Measurements from ENCODE around the gene GNB2.
"Not testable (repeated sequence)": the region's sequence is repeated elsewhere in the genome, so short reads cannot be mapped to it uniquely, and the experiment has no call there.

GNB2 gene

DNA sequence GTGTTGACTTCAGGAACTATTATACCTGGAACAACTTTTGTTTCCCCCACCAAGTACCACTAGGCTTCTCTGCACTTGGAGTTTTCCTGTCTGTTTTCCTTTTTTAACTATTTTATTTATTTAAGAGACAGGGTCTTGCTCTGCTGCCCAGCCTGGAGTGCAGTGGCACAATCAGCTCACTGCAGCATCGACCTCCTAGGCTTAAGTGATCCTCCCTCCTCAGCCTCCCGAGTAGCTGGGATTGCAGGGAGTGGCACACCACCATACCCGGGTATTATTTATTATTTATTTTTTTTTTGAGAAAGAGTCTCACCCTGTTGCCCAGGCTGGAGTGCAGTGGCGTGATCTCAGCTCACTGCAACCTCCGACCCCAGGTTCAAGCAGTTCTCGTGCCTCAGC is 22.6 kb downstream of the GNB2 start:
- no peak for DNase-seq (ENCODE audit: low read depth)

DNA sequence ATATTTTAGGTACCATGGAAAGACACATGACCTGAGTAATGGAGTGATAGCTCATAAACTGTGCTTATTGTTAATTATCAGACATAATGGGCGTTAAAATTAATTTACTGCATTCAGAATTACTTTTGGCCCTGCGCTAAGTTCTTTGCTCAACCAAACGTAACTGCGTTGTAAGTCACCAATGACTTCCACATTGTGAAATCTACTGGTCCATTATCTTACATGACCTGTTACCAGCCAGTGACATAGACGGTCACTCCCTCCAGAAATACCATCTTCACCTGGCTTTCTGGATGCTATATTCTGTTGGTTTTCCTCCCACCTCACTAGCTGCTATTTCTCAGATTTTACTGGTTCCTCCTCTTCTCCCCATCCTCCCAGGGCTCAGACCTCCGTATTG is 25.5 kb downstream of the GNB2 start:
- no peak for DNase-seq (ENCODE audit: low read depth)

DNA sequence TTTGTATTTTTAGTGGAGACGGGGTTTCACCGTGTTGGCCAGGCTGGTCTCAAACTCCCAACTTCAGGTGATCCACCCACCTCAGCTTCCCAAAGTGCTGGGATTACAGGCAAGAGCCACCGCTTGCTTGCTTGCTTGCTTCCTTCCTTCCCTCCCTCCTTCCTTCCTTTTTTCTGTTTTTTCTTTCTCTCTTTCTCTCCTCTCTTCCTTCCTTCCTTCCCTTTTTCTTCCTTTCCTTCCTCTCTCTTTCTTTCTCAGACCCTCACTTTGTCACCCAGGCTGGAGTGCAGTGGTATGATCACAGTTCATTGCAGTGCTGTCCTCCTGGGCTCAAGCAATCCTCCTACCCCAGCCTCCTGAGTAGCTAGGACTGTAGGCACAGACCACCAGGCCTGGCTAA is 27.5 kb downstream of the GNB2 start:
- not testable (repeated sequence) for DNase-seq (ENCODE audit: low read depth)

DNA sequence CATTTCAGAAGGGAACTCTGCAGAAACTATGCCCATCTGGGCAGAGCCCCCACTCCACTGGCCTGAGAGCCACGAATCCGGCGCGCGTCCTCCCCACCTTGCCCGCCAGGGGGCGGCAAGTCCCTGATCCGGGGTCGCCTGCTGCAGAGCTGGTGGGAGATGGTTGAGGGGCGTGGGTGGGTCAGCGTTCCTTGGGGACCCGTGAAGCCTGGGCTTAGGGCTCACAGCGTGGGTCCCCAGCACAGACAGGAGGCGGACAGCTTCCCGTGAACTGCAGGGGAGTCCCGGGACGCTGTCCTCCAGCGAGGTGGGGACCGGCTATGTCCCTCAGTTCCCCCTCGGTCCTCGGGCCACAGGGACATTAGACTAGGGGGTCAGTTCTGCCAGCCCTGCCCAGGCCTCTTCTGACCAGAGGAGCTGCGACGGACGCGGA is 31.8 kb downstream of the GNB2 start:
- DNase-seq (ENCODE audit: low read depth): peak; percentile 68

DNA sequence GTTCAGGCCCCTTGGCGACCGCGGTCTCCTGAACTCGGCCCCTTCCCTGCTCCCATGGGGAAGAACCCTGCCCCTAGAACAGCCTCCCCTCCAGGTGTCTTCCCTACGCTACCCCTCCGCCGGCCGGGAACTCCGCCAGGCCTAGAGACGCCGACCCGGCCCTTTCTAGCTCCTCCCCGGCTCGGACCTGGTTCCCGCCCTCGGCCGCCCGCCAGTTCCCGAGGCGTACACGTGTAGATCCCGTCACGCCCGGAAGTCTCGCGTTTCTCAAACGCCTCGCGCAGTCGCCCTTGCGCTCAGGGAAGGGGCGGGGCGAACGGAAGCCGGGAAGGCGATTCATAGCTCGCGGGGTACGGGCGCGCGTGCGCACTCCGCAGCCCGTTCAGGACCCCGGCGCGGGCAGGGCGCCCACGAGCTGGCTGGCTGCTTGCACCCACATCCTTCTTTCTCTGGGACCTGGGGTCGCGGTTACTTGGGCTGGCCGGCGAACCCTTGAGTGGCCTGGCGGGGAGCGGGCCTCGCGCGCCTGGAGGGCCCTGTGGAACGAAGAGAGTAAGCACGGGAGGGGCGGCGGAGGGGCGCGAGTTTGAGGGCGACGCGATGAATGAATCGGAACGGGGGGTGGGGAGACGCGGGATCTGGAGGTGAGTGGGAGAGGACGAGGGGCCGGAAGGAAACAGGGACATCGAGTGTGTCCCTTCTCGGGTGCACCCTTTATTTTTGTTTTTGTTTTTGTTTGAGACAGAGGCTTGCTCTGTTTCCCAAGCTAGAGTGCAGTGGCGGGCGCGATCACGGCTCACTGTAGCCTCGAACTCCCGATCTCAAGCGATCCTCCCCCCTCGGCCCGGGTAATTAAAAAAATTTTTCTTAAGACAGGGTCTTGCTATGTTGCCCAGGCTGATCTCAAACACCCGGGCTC is 32.5 kb downstream of the GNB2 start, which contains the start of gene POP7:
TSS of gene POP7 (plus strand) at position 369 of the 919 bp plus-strand sequence. CDS start 710 bp downstream, outside the sequence.
- DNase-seq (ENCODE audit: low read depth): peak; percentile 99

DNA sequence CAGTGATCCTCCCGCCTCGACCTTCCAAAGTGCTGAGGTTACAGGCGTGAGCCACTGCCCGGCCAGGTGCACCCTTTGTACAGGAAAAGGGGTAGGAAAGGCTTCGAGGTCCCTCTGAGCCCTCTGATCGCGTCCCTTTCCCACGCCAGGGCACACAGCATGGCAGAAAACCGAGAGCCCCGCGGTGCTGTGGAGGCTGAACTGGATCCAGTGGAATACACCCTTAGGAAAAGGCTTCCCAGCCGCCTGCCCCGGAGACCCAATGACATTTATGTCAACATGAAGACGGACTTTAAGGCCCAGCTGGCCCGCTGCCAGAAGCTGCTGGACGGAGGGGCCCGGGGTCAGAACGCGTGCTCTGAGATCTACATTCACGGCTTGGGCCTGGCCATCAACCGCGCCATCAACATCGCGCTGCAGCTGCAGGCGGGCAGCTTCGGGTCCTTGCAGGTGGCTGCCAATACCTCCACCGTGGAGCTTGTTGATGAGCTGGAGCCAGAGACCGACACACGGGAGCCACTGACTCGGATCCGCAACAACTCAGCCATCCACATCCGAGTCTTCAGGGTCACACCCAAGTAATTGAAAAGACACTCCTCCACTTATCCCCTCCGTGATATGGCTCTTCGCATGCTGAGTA is 33.3 kb downstream of the GNB2 start:
- DNase-seq (ENCODE audit: low read depth): no peak

DNA sequence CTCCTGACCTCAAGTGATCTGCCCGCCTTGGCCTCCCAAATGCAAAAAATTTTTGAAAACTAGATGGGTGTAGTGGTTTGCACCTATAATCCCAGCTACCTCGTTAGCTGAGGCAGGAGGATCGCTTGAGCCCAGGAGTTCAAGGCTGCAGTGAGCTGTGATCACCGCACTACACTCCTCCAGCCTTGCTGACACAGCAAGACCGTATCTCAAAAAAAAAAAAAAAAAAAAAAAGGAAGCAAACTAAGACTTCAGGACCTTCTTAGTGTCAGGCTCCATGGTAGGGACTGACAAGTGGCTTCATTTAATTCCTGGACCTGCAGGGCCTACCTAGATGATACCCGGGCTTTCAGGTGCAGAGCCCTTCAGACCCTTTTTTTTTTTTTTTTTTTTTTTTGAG is 34.9 kb downstream of the GNB2 start:
- no peak for DNase-seq (ENCODE audit: low read depth)

DNA sequence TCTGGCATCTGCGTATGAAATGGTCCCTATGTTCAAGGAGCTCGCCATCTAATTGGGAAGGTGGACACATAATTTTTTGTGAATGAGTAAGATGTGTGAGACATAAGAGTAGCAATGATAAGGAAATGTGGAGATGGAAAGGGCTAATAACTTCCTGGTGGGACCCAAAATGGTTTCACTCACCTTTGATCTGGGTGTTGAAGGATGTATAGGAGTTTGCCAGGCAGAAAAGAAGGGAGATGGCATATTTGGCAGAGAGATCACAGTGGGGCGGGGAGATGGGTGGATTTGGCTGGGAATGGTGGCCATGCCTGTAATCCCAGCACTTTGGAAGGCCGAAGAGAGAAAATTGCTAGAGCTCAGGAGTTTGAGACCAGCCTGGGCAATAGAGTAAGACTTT is 36.9 kb downstream of the GNB2 start:
- no peak for DNase-seq (ENCODE audit: low read depth)

DNA sequence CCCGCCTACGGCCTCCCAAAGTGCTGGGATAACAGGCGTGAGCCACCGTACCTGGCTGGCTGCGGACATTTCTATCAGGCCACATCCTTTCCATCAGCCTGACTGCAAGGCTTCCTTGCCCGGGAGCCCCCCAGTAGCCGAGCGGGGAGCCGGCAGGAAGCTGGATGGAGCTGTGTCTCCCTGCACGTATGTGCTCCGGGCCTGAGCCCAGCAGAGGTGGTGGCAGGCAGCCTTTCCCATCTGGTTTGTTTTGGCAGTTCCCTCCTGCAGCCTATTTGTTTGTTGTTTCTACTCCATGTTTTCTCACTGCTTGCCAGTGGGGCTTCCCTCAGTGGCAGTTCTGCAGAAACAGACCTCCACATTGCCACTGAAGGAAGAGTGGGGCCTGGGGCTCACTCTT is 37.8 kb downstream of the GNB2 start:
- no peak for DNase-seq (ENCODE audit: low read depth)

DNA sequence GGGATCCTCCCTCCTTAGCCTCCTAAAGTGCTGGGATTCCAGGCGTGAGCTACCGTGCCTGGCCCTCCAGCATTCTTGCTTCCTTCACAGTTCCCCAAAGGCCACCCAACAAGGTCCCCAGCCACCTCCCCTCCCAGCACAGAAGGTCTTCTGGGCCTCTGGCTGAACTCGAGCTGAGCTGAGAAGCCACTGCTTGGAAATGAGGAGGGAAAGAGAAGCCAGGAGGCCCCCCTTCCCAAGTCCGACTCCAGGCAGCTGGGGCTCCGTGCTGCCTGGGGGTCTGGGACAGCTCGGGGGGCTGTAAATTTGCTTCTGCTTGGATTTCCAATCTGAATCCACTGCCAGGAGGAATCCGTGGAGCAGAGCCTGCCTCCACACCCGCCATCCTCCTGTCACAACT is 41.2 kb downstream of the GNB2 start:
- DNase-seq (ENCODE audit: low read depth): no peak

DNA sequence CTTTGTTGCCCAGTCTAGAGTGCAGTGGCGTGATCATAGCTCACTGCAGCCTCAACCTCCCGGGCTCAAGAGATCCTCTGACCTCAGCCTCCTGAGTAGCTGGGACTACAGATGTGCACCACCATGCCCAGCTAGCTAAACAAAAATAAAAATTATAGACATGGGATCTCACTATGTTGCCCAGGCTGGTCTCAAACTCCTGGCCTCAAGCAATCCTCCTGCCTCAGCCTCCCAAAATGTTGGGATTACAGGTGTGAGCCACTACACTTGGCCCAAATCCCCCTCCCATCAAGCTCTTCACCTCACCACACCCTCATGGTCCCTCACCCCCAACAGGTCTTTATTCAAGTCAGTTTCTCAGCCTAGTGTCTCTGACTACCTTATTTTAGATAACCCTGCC is 43.5 kb downstream of the GNB2 start:
- DNase-seq (ENCODE audit: low read depth): not testable (repeated sequence)

DNA sequence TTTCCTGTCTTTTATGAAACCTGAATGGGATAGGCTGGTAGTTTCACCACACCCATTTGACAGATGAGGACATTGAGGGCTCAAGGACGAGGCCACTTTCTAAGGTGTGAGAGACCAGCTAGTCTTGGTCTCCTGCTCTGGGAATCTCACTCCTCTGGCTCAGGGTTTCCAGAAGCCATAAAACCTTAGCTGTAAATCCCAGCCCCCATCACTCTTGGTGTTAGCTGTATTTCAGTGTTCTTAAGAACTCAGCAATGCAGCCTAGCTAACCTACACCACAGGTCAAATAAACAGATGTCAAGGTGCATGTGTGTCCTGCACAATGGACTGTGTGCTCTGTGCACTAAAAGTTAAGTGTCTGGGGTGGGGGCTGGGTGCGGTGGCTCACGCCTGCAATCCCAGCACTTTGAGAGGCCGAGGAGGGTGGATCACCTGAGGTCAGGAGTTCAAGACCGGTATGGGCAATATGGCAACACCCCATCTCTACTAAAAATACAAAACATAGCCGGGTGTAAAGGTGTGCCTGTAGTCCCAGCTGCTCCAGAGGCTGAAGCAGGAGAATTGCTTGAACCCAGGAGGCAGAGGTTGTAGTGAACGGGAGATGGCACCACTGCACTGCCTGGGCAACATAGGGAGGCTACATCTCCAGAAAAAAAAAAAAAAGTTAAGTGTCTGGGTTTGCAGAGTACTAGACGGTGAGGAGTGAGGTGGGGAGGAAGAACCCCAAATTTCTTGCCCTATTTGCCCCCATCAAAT is 46.2 kb downstream of the GNB2 start:
- no peak for DNase-seq (ENCODE audit: low read depth)

DNA sequence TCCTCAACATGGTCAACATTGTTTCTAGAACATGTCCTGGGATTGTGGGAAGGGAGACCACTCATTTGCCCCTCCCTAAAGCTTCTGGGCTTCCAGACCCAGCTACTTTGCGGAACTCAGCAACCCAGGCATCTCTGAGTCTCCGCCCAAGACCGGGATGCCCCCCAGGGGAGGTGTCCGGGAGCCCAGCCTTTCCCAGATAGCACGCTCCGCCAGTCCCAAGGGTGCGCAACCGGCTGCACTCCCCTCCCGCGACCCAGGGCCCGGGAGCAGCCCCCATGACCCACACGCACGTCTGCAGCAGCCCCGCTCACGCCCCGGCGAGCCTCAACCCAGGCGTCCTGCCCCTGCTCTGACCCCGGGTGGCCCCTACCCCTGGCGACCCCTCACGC is 46.7 kb downstream of the GNB2 start, which contains the start of gene EPO:
TSS of gene EPO (plus strand) at position 190 of the 392 bp plus-strand sequence. CDS start 513 bp downstream, outside the sequence.
- no peak for DNase-seq (ENCODE audit: low read depth)

DNA sequence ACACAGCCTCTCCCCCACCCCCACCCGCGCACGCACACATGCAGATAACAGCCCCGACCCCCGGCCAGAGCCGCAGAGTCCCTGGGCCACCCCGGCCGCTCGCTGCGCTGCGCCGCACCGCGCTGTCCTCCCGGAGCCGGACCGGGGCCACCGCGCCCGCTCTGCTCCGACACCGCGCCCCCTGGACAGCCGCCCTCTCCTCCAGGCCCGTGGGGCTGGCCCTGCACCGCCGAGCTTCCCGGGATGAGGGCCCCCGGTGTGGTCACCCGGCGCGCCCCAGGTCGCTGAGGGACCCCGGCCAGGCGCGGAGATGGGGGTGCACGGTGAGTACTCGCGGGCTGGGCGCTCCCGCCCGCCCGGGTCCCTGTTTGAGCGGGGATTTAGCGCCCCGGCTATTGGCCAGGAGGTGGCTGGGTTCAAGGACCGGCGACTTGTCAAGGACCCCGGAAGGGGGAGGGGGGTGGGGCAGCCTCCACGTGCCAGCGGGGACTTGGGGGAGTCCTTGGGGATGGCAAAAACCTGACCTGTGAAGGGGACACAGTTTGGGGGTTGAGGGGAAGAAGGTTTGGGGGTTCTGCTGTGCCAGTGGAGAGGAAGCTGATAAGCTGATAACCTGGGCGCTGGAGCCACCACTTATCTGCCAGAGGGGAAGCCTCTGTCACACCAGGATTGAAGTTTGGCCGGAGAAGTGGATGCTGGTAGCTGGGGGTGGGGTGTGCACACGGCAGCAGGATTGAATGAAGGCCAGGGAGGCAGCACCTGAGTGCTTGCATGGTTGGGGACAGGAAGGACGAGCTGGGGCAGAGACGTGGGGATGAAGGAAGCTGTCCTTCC is 47.3 kb downstream of the GNB2 start:
- DNase-seq (ENCODE audit: low read depth): no peak

DNA sequence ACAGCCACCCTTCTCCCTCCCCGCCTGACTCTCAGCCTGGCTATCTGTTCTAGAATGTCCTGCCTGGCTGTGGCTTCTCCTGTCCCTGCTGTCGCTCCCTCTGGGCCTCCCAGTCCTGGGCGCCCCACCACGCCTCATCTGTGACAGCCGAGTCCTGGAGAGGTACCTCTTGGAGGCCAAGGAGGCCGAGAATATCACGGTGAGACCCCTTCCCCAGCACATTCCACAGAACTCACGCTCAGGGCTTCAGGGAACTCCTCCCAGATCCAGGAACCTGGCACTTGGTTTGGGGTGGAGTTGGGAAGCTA is 47.9 kb downstream of the GNB2 start:
- no peak for DNase-seq (ENCODE audit: low read depth)

DNA sequence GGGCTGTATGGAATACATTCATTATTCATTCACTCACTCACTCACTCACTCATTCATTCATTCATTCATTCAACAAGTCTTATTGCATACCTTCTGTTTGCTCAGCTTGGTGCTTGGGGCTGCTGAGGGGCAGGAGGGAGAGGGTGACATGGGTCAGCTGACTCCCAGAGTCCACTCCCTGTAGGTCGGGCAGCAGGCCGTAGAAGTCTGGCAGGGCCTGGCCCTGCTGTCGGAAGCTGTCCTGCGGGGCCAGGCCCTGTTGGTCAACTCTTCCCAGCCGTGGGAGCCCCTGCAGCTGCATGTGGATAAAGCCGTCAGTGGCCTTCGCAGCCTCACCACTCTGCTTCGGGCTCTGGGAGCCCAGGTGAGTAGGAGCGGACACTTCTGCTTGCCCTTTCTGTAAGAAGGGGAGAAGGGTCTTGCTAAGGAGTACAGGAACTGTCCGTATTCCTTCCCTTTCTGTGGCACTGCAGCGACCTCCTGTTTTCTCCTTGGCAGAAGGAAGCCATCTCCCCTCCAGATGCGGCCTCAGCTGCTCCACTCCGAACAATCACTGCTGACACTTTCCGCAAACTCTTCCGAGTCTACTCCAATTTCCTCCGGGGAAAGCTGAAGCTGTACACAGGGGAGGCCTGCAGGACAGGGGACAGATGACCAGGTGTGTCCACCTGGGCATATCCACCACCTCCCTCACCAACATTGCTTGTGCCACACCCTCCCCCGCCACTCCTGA is 49.1 kb downstream of the GNB2 start:
- no peak for DNase-seq (ENCODE audit: low read depth)

DNA sequence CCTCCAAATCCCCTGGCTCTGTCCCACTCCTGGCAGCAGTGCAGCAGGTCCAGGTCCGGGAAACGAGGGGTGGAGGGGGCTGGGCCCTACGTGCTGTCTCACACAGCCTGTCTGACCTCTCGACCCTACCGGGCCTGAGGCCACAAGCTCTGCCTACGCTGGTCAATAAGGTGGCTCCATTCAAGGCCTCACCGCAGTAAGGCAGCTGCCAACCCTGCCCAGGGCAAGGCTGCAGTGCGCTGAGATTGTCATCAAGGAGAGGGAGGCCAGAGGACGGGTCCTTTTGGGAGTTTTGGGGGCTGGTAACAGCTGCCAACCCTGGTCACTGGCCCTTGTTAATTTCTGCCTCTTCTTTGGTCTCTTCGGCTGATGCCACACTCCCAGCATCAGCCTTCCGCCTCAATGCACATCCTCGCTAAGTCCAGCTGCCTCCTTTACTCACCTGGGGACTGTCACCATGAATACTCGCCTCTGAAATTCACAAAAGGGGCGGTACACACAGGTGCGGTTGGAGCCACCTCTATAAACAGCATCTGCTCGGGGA is 50.3 kb downstream of the GNB2 start:
- DNase-seq (ENCODE audit: low read depth): no peak

DNA sequence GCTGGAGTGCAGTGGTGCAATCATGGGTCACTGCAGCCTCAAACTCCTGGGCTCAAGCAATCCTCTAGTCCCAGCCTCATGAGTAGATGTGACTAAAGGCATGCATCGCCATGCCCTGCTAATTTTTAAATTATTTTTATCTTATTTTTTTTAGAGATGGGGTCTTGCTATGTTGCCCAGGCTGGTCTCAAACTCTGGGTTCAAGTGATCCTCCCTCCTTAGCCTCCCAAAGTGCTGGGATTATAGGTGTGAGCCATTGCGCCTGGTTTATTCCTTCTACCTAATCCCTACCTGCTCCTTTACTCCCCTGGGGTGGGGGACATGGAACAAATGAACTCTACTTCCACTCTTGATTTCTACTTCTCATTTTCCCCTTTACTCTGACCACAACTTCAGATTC is 50.8 kb downstream of the GNB2 start:
- DNase-seq (ENCODE audit: low read depth): not testable (repeated sequence)

DNA sequence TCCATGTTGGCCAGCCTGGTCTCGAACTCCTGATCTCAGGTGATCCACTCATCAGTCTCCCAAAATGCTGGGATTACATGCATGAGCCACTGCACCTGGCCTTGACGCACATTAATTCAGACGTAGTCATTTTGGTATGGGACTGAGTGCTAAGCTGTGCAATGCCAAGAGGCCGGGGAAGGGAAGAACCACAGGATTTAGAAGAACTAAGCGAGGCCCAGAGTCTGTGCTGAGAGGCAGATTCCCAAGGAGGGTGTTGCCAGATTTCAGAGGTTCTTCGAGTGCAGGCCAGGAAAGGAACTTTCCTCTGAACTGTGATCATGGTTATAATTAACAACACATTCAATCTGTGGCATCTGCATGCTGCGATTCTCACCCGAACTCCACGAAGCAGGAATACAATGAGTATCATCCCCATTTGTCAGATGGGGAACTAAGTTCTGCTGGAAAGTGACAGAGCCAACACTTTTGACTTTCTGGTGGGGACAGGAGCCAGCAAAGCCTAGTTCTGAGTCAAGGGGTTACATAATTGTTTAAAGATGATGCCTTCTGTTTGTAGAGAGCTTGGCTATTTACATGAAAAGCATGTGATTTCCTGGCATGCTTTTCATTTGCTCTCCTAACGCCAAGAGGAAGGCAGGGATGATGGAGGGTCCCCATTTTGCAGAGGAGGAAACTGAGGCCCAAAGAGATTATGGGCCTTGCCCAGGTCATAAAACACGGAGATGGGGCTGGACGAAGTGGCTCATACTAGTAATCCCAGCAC is 53.6 kb downstream of the GNB2 start:
- DNase-seq (ENCODE audit: low read depth): no peak

DNA sequence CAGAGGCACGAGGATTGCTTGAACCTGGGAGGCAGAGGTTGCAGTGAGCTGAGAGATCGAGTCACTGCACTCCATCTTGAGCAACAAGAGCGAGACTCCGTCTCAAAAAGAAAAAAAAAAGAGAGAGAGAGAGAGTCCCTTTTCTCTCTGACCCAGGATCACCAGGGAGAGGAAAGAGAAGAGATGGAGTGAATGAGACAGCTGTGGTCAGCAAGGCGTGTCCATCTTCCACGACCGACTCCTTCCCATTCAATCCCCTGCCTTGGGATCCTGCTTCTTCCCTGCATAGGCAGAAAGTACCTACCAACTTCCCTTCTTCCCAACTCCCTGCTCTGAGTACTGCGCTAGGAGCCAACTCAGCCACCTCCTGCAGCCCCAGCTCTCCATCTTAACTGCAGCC is 54.7 kb downstream of the GNB2 start:
- DNase-seq (ENCODE audit: low read depth): no peak
